ENCODE measurements around the gene S100A10. TPM values are rescaled to one million over a fixed set of nuclear protein-coding genes. Genes with fewer than 3 reads are reported as not detected.

Gene S100A10
- total RNA-seq, 2 experiments from 2014 or later = 2.6 TPM; not detected in 1

- POLR2A ChIA-PET = no interaction called here
- DNase-seq (ENCODE audit: low spot score) = no peak
- Histone ChIP-seq H3K4me2 (ENCODE audit: low read length) (no peak overlapping the region), H3K4me3 (ENCODE audit: low read depth, low read length, poor library complexity, severe bottlenecking) (no peak overlapping the region), H3K4me1 (ENCODE audit: insufficient read depth, low read length, poor library complexity, severe bottlenecking) (no peaks in the 10 kb centered on the region), H3K79me2 (ENCODE audit: insufficient read depth, low read depth, low read length) (no peaks in the 10 kb centered on the region), H2AFZ (ENCODE audit: low read length) (no peak overlapping the region), H3K9me2 (ENCODE audit: insufficient read depth, low read length) (no peaks in the 10 kb centered on the region), H3K36me3 (ENCODE audit: insufficient read depth, low read length) (no peaks in the 10 kb centered on the region), H4K20me1 (ENCODE audit: insufficient read depth, low read length) (no peaks in the 10 kb centered on the region), H3K9me3 (ENCODE audit: low read length) (no peaks in the 10 kb centered on the region), H3K27ac (ENCODE audit: low read depth, low read length, poor library complexity, severe bottlenecking) (no peak overlapping the region)
- intact Hi-C loops (cut with micrococcal nuclease; ENCODE audit: unreplicated experiment) = loop anchor here (5.0 kb wide), 1 partner anchor 88 kb away; the partner anchor contains the start of gene THEM4
- BruUV-seq (replicated peaks) = no TSS peak
- CTCF ChIA-PET (ENCODE audit: unreplicated experiment) = no interaction called here
- TF ChIP-seq CTCF (conservative IDR thresholded peaks at IDR 0.05; ENCODE audit: low read length) (no peak), EZH2phosphoT487 (IDR thresholded peaks at IDR 0.05; ENCODE audit: borderline replicate concordance, low read depth, low read length) (no peak)
These were observed 2.1 kb upstream of the S100A10 start for GRCh38 chr1:151995774-151996173.

- H3K4me2 ChIP-seq (ENCODE audit: low read length) = no peak overlapping the region
- ChIA-PET CTCF (ENCODE audit: unreplicated experiment) (no interaction called here), POLR2A (no interaction called here)
These were observed 1.3 kb upstream of the S100A10 start for GRCh38 chr1:151994956-151995355.

More at GRCh38 chr1:151994956-151995355, 1.3 kb upstream of the S100A10 start:
- H3K4me3 ChIP-seq (ENCODE audit: low read depth, low read length, poor library complexity, severe bottlenecking) = no peak overlapping the region
- H4K20me1 ChIP-seq (ENCODE audit: insufficient read depth, low read length) = no peaks in the 10 kb centered on the region
- no TSS peak for BruUV-seq (replicated peaks)
- no peak overlapping the region for H2AFZ ChIP-seq (ENCODE audit: low read length)
- no peaks in the 10 kb centered on the region for H3K36me3 ChIP-seq (ENCODE audit: insufficient read depth, low read length)
- H3K9me2 ChIP-seq (ENCODE audit: insufficient read depth, low read length) = no peaks in the 10 kb centered on the region
- no peak for TF ChIP-seq EZH2phosphoT487 (IDR thresholded peaks at IDR 0.05; ENCODE audit: borderline replicate concordance, low read depth, low read length)
- no peak for TF ChIP-seq CTCF (conservative IDR thresholded peaks at IDR 0.05; ENCODE audit: low read length)
- intact Hi-C loops (cut with micrococcal nuclease; ENCODE audit: unreplicated experiment) = loop anchor here (5.0 kb wide), 1 partner anchor 88 kb away; the partner anchor contains the start of gene THEM4
- no peak overlapping the region for H3K27ac ChIP-seq (ENCODE audit: low read depth, low read length, poor library complexity, severe bottlenecking)
- no peaks in the 10 kb centered on the region for H3K9me3 ChIP-seq (ENCODE audit: low read length)
- H3K4me1 ChIP-seq (ENCODE audit: insufficient read depth, low read length, poor library complexity, severe bottlenecking) = no peaks in the 10 kb centered on the region
- no peak for DNase-seq (ENCODE audit: low spot score)
- H3K79me2 ChIP-seq (ENCODE audit: insufficient read depth, low read depth, low read length) = no peaks in the 10 kb centered on the region

All from OCI-LY7 (cell line).